GM21447 (cell line): ENCODE results near the gene BMPR2.
"Not testable (repeated sequence)": the region's sequence is repeated elsewhere in the genome, so short reads cannot be mapped to it uniquely, and the experiment has no call there.

Experiments
- ATAC-seq: cut with Tn5 transposase; IDR thresholded peaks from one replicate; pipeline ENCODE4 v1.9.1; 2021; ENCODE audit not compliant: unreplicated experiment

The BMPR2 gene

DNA sequence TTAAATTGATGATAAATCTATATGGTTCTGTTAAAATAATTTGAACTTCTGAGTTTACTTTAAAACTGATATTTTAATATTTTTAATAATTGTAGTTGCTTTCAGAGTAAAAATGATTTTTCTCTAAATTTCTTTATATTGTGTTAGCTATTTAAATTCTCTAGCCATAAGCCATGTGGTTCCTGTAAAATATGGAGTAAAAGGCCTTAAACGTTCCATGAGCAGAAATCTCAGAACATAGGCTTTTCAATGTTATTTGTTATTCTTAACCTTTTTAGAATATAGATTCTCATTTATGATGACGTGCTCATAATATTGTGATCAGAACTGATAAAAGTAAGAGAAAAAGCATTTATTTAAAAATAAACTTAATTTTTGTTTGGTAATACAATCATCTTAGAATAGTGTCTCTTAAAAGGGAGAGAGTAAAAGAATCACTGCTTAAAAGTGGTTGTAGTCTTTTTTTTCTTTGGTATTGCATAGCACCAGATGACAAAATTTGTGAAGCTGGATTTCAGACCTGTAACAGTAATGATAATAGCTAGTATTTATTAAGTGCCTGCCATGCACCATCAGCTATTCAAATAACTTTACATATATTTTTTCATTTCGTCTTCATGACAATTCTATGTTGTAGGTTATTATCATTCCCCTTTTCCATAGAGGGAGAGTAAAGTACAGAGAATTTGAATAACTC lies 2.7 kb downstream of the BMPR2 start:
- ATAC-seq: no peak

DNA sequence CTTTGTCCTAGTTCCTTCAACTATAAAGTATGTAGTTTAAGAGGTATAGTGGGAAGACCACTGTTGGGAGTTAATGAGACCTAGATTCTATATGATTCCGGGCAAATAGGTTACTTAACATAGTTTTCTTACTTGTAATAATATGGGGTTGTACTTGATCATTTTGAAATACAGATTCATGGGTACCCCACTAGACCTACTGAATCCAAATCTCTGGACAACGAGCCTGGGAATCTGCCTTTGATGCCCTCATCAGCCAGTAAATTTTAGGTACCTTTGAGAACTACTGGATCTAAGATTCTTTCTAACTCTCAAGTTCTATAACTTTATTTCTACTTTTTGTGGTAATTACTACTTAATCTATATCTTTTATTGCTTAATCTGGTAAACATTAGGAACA lies 6.6 kb downstream of the BMPR2 start:
- ATAC-seq: no peak

DNA sequence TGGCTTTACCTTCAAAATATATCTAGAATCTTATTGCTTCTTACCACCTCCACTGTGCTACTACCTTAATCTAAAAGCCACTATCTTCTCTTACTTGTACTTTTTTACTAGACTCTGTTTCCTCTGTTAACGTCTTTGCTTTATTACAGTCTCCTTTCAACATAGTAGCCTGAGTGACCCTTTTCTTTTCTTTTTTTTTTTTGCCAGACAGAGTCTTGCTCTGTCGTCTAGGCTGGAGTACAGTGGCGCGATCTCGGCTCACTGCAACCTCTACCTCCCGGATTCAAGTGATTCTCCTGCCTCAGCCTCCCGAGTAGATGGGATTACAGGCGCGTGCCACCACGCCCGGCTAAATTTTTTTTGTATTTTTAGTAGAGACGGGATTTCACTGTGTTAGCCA lies 10.4 kb downstream of the BMPR2 start:
- ATAC-seq: not testable (repeated sequence)

DNA sequence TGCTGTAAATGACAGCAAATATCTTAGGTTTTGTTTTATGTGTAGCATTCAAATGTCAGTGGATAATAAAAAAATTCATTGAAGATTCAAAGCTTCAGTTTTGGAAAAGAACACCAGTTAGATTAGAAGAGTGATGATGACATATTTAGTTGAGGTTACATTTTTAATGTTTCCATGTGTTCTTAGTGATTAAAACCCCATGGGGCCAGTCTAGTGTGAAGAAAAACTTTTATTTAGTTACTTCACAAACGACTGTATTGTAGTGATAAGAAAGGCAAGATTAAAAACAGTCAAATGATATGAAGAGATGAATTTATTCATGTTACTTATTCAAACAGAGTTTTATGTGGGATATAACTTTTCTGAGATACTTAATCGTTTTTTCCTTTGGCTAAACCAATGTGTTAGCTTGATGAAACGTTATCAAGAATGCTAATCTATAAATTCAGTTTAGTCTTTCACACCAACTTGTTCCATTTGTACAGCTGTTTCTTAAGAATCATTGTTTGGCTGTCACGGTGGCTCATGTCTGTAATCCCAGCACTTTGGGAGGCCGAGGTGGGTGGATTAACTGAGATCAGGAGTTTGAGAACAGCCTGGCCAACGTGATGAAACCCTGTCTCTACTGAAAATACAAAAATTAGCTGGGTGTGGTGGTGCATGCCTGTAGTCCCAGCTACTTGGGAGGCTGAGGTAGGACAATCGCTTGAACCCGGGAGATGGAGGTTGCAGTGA lies 11.6 kb downstream of the BMPR2 start:
- ATAC-seq: no peak

DNA sequence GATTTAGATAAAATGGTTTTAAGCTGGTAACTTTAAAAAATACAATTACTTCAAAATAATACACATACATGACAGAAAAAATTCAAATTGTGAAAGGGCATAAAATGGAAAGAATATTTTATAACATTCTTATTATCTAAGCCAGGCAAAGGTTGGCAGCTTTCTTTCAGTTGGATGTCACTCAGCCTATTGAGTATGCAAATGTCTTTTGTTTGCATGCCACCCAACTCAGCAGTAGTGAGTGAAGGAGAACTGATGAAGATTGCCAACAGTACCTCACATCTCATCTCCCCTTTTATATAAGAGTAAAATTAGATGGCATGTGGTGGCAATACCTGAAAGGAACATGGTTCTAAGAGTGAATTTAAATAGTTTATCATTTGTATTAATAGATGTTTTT lies 24.8 kb downstream of the BMPR2 start:
- ATAC-seq: no peak

DNA sequence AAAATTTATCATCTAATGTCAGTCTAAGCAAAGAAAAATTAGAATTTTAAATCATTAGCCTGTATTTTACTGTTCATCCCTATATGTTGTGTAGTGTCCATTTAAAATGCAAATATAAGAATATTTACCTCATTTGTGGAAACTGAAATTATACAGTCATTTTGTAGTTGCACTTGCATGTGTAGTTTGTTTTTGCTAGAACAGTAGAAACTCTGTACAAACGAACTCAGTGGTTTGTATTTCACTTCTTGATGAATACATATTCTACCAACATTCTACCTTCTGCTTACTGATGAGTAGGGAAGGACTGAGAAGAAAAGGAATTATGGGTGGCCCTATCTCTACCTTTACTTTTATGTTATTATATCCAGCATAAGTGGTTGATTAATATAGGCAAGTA lies 29.7 kb downstream of the BMPR2 start:
- ATAC-seq: no peak

DNA sequence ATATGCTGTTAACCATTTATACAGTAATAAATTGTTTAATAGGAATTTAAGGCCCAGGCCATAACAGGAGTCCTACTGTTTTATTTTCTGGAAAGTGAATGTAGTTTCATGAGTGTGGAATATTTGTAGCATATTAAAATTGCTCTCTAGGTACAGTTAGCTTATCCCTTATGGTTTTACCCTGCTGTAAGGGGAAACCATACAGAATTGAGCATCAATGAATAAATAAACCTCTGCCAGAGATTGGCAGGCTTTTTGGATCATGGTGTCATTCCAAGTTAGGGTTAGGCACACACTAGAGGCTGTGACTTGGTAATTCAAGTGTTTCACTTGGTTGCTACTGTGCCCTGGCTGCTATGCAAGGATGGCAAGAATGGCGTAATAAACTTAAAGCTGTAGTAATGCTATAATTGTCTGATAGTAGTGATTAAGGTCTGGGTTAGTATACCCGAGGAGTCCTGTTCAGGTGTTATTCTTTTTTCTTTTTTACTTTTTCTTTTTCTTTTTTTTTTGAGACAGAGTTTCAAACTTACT lies 30.4 kb downstream of the BMPR2 start:
- ATAC-seq: no peak

DNA sequence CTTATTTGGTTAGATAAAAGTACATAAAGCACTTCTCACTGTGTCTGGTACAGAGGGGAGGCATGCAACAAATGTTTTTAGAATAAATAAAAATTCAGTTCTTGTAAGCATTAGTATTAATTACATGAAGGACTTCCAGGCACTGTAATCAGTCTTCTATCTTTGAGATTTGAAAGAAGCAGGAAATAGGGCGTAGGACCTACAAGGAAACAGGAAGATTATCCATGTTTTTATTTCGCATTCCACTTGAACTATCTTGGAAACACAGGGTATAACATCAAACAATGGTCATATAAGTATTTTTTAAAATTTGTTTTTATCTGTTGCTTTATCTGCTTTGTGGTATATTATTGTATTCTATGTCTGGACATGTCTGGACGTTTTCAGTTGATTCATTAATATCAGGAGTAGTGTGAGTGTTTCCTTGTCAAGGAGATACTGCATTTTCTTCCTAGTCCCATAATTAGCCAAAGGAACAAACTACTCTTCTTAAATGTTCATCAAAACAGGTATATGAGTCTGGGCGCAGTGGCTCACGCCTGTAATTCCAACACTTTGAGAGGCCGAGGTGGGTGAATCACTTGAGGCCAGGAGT lies 32.5 kb downstream of the BMPR2 start:
- ATAC-seq: no peak

DNA sequence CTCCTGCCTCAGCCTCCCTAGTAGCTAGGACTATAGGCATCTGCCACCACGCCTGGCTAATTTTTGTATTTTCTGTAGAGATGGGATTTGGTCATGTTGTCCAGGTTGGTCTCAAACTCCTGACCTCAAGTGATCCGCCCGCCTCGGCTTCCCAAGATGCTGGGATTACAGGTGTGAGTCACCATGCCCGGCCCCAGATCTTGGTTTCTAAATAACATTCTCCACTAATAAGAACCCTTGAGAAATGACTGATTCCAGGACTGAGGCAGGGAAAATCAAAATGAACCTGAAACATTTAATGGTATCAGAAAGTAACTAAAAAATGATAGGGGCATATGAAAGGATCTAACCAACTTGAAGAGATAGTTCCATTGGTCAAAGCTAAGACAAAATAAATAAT lies 34.0 kb downstream of the BMPR2 start:
- no peak for ATAC-seq

DNA sequence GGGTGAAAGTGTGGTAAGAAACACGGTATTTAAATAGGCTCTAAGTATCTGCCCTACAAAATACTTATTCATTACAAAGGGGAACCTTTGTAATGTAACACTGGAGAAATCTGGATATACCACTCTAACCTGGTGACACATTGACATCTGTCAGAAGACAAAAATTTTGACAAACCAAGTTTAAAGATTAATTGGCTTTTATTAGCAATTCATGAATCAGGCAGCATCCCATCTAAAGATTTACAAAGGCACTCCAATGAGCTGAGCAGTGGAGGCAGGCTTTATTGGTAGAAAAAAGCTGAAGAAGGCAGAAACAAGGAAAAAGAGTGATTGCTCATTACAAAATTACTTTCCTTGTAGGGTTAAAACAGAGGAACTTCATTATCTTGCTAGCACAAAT lies 35.0 kb downstream of the BMPR2 start:
- no peak for ATAC-seq

DNA sequence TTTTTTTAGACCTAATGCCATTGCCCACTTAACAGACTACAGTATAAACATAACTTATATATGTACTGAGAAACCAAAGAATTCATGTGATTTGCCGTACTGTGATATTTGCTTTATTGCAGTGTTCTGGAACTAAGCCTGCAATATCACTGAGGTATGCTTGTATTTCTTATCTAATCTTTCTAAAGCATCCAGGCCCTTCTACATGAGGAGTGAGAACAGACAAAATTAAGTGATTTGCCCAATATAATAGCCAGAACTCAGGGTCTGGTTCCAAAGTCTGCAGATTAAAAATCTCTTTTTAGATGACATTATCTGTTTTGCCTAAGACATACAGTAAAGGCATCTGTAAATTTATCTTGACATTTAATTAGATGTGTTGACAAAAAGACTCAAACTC lies 41.9 kb downstream of the BMPR2 start:
- ATAC-seq: no peak

DNA sequence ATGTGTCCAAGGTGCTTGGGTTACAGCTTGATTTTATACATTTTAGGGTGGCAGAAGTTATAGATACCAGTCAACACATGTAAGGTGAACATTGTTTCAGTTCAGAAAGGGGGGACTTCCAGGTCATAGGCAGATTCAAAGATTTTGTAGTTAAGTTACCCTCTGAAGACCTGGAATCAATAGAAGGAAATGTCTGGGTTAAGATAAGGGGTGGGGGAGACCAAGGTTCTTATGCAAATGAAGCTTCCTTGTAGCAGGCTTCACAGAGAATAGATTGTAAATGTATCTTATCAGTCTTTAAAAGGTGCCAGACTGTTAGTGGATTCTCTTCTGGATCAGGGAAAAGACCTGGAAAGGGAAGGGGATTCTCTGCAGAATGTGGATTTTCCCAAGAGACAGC lies 42.4 kb downstream of the BMPR2 start:
- ATAC-seq: no peak

DNA sequence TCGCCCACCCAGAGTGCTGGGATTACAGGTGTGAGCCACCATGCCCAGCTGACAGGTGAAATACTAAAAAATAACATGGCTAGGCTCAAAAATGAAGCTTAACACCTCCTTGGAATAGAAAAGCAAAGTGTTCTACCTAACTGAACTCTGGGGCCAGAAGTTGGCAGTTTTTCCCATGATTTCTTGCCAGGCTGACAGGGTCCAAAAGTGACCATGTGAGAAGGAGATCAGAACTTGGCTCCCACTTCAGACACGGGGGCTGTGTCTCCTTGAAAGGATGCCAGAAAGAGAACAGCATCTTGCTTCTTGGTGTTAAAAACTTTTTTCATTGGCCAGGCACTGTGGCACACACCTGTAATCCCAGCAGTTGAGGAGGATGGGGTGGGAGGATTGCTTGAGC lies 47.0 kb downstream of the BMPR2 start:
- no peak for ATAC-seq

DNA sequence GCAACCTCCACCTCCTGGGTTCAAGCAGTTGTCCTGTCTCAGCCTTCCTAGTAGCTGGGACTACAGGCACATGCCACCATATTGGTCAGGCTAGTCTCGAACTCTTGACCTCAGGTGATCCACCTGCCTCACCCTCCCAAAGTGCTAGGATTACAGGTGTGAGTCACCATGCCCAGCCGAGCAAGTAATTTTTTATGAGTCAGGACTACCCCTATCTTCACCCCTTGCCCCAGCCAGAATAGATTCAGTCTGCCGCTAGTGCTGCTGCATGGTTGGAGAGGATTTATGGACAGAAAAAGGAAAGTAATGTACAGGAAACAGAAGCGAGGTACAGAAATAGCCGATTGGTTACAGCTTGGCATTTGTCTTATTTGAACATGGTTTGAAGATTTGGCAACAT lies 48.9 kb downstream of the BMPR2 start:
- no peak for ATAC-seq

DNA sequence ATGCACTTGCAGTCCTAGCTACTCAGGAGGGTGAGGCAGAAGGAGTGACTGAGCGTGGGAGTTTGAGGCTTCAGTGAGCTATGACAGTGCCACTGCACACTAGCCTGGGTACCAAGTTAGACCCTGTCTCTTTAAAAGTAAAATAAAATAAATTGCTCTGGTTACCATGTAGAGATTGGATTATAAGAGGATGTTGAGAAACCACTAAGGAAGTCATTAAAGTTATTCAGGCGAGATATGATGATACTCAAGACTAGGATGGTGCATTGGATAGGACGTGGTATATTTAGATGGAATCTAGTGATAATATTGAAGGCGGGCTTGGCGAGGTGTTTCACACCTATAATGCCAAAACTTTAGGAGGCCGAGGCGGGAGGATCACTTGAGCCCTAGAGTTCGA lies 50.6 kb downstream of the BMPR2 start:
- no peak for ATAC-seq

DNA sequence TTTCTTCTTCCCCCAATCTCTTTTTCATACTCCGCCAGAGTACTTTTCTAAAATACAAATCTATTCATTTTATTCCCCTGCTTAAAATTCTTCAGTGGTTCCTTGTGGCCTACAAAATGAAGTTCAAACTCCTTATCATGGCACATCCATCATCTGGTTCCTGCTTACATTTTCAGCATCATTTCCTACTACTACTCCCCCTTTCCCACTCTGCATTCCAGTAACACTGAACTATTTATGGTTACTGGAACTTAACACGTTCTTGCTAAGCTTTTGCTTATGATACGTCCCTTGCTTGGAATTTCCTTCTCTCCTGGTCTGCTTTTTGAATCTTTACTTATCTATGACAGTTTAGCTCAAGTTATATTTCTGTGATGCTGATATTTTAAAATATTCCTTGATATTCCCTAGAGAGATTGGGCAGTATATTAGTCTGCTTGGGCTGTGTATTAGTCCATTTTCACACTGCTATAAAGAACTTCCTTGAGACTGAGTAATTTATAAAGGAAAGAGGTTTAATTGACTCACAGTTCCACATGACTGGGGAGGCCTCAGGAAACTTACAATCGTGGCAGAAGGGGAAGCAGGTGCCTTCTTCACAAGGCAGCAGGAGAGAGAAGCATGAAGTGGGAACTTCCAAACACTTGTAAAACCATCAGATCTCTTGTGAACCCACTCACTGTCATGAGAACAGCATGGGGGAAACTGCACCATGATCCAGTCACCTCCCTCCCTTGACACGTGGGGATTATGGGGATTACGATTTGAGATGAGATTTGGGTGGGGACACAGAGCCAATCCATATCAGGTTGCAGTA lies 53.2 kb downstream of the BMPR2 start:
- no peak for ATAC-seq

DNA sequence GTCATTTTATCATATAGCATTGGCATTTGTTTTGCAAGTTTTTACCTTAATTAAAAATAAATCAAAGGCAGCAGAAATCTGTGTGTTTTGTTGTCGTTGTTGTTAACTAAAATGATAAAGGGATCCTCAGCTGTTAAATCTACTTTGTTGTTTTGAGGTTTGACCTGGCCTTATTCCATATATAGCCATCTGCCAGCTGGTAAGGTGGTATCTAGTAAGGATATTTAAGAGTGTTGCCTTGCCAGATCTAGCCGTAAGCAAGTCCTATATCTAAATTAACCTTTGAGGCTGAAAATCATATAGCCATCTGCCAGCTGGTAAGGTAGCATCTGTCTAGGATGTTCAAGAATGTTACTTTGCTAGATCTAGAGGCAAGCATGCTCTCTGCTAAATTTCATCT lies 56.6 kb downstream of the BMPR2 start:
- ATAC-seq: no peak

DNA sequence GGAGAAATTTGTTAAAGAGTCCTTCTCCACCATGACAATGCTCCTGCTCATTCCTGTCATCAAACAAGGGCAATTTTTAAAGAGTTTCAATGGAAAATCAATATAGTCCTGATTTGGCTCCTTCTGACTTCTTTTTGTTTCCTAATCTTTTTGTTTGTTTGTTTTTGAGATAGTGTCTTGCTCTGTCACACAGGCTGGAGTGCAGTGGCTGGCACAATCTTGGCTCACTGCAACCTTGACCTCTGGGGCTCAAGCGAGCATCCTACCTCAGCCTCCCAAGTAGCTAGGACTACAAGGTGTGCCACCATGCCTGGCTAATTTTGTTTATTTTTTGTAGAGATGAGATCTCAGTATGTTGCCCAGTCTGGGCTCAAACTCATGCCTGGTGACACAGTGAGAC lies 58.3 kb downstream of the BMPR2 start:
- no peak for ATAC-seq

DNA sequence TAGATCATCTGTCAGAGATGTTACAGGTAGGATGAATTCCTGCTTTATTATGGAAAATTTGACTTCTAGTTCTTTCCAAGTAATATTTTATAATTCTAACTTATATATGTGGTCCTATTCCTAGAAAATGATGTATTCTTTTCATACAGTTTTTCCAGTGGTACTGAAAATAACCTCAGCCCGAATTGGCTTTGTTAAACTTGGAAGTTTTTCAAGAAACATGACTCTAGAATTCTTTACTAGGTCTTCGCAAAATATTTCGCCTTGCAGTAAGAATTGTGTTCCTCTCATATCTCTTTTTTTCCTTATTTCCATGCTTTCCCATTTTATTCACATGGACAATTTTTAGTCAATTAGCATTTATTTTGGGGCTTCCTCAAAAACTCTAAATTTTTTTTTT lies 60.5 kb downstream of the BMPR2 start:
- no peak for ATAC-seq

DNA sequence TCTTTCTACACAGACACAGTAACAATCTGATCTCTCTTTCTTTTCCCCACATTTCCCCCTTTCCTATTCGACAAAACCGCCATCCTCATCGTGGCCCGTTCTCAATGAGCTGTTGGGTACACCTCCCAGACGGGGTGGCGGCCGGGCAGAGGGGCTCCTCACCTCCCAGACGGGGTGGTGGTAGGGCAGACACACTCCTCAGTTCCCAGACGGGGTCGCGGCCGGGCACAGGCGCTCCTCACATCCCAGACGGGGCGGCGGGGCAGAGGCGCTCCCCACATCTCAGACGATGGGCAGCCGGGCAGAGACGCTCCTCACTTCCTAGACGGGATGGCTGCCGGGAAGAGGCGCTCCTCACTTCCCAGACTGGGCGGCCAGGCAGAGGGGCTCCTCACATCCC lies 64.0 kb downstream of the BMPR2 start:
- not testable (repeated sequence) for ATAC-seq

DNA sequence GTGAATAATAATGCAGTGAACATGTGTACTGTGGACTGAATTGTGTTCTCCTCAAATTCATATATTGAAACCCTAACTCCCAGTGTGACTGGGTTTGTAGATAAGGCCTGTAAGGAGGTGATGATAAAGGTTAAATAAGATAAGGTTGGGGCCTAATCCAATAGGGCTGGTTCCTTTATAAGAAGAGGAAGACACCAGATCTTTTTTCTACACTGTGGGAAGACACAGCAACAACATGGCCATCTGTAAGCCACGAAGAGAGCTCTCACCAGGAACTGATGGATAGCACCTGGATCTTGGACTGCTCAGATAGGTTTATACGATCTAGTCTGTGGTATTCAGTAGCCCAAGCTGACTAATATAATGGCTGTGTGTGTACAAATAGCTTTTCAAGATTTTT lies 66.8 kb downstream of the BMPR2 start:
- ATAC-seq: no peak
